Right lobe of liver (tissue), 4 donors: ENCODE measurements around the gene CHAF1A.

ENCODE experiments used
- POLR2A ChIP-seq: fragments of 450-650 bp; IDR thresholded peaks from one replicate; pipeline ENCODE4 v1.6.1; 2017; ENCODE audit warnings: antibody characterized with exemption, mild to moderate bottlenecking
- TF ChIP-seq, protein P1 (sequence below), 4 donors: fragments of 200-600 bp in 3 of 4; fragments of 450-650 bp in 1 of 4; IDR thresholded peaks; one replicate each; pipeline versions ENCODE4 v1.5.1 to v1.8.0; 2016 to 2022; ENCODE audit warnings: antibody characterized with exemption in 4 of 4, mild to moderate bottlenecking in 2 of 4
- donor health status: DM: no; HTN: no; CAD: no.
- donor health status: DM: no; HTN: no; CAD: no.
- donor health status: DM: no; HTN: yes; CAD: no.

DNA sequence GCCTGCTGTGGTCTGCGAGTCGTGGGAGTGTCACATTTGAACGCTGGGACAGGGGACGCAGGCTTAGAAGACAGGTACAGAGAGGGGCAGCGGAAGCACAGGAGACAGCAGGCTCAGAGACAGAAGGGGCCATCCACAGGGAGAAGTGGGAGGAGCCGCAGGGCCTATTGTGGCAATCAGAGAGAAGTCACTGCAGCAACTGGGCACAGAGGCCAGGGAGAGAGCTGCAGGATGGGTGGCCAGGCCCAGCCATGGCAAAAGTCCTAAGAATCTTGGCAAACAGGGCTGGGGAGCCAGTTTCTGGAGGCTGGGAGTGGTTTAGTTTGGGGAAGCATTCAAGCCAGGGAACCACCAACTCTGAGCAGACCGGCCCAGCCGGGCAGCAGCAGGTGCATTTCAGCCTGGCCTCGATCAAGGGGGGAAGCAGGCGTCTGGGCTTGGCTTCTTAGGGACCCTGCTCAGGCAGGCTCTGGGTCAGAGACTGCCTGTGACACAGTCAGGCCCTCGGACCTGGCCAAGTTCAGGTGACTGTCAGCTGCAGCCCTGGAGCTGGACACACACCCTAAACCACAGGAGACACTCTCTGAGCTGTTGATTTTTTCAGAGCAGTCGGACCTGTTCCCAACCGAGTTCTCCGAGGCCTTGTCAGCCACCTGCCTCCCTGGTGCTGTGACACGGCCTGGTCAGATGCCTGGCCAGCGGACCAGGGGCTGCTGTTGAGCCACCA is 13.9 kb upstream of the CHAF1A start:
- TF ChIP-seq, protein P1, sequence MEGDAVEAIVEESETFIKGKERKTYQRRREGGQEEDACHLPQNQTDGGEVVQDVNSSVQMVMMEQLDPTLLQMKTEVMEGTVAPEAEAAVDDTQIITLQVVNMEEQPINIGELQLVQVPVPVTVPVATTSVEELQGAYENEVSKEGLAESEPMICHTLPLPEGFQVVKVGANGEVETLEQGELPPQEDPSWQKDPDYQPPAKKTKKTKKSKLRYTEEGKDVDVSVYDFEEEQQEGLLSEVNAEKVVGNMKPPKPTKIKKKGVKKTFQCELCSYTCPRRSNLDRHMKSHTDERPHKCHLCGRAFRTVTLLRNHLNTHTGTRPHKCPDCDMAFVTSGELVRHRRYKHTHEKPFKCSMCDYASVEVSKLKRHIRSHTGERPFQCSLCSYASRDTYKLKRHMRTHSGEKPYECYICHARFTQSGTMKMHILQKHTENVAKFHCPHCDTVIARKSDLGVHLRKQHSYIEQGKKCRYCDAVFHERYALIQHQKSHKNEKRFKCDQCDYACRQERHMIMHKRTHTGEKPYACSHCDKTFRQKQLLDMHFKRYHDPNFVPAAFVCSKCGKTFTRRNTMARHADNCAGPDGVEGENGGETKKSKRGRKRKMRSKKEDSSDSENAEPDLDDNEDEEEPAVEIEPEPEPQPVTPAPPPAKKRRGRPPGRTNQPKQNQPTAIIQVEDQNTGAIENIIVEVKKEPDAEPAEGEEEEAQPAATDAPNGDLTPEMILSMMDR (IDR thresholded peaks at IDR 0.05): no peak
- TF ChIP-seq POLR2A: peak; percentile 59
